Right lobe of liver (tissue), 6 donors: ENCODE results near the gene LRP10. TPM values are rescaled to one million over a fixed set of nuclear protein-coding genes. Genes with fewer than 3 reads are reported as not detected.

Source experiments
- ATAC-seq, 4 donors: fragments of 200-7000 bp; cut with Tn5 transposase; one replicate each; pipeline ENCODE4 v1.9.1; 2020; ENCODE audit warnings: mild to moderate bottlenecking in 4 of 4, moderate library complexity in 4 of 4
- DNase-seq, 3 donors: peaks; one replicate each; pipeline ENCODE4 v3.0.0-alpha.2; 2020
- H3K27ac ChIP-seq, 3 donors: fragments of 200-600 bp; one replicate each; pipeline ENCODE4 v1.8.0; 2022
- H3K27me3 ChIP-seq, 2 donors: fragments of 200-600 bp; one replicate each; pipeline ENCODE4 v1.8.0; 2022
- H3K36me3 ChIP-seq, 4 donors: fragments of 200-600 bp; sonication (generic) in 1 of 4; one replicate each; pipeline versions ENCODE4 v1.5.1 to v1.8.0; 2017 to 2022; ENCODE audit warnings: control low read depth in 1 of 4
- H3K4me1 ChIP-seq, 4 donors: fragments of 200-600 bp; sonication (generic) in 1 of 4; one replicate each; pipeline versions ENCODE4 v1.5.1 to v1.8.0; 2017 to 2022; ENCODE audit warnings: control low read depth in 1 of 4
- H3K4me3 ChIP-seq, 3 donors: fragments of 200-600 bp; one replicate each; pipeline ENCODE4 v1.8.0; 2022
- H3K9me3 ChIP-seq, 4 donors: fragments of 200-600 bp; sonication (generic) in 1 of 4; one replicate each; pipeline versions ENCODE4 v1.5.1 to v1.8.0; 2017 to 2022; ENCODE audit warnings: control low read depth in 1 of 4
- CTCF ChIP-seq, 4 donors: fragments of 200-600 bp in 3 of 4; fragments of 450-650 bp in 1 of 4; IDR thresholded peaks; one replicate each; pipeline versions ENCODE4 v1.5.1 to v1.8.0; 2016 to 2022; ENCODE audit warnings: antibody characterized with exemption in 4 of 4, mild to moderate bottlenecking in 2 of 4
- POLR2A ChIP-seq: fragments of 450-650 bp; IDR thresholded peaks from one replicate; pipeline ENCODE4 v1.6.1; 2017; ENCODE audit warnings: antibody characterized with exemption, mild to moderate bottlenecking
- WGBS: methylation state at CpG from one replicate; pipeline ENCODE4 v1.1.6; 2018; ENCODE audit warnings: low coverage, low lambda C conversion rate; ENCODE audit not compliant: insufficient coverage; ENCODE audit errors: missing lambda C conversion rate; 5-methylcytosine and 5-hydroxymethylcytosine counted together
- intact Hi-C, 2 donors: fragments of 100-400 bp; cut with DNase I; formaldehyde crosslinking; loops; one replicate each; pipeline versions ENCODE4 v1.11.2 to v1.14.1; 2022
- total RNA-seq, 6 experiments: library from RNA; depleted of rRNA in 2 of 6; stranded (reverse); fragments of >200 nt in 2 of 6; fragmentation: NEBNext Ultra II Directional in 3 of 6; extraction: Animal tissue kit (Norgen Biotek cat#: 25700) in 3 of 6; gene quantifications; one replicate each; pipeline versions ENCODE4 v1.1.0 to v1.2.4, GENCODE V29; 2016 to 2023
- donor health status: DM: no; HTN: yes; CAD: no.
- donor health status: DM: no; HTN: no; CAD: no.
- donor health status: DM: no; HTN: no; CAD: no.
- donor health status: DM: no; HTN: yes; CAD: no.
- donor health status: DM: no; HTN: yes; CAD: no.

LRP10 gene
- total RNA-seq, 6 experiments from 2014 or later, result 31.0 to 54.5 (median 44.6) TPM

- H3K4me1 ChIP-seq, result peaks cover 0 to 6% (median 2%) of the 10 kb centered on the region in 4 donors
- TF ChIP-seq POLR2A (no peak), CTCF (IDR thresholded peaks at IDR 0.05) (no peak)
- WGBS, result 84% methylated on average over 3 of the region's 3 CpGs
- intact Hi-C loops, result no loop called here
- no peak overlapping the region for H3K4me3 ChIP-seq
- H3K27ac ChIP-seq, result no peak overlapping the region
- ATAC-seq, result no peak
- no peaks in the 10 kb centered on the region for H3K9me3 ChIP-seq
- peaks cover 0 to 18% (median 1%) of the 10 kb centered on the region in 4 donors for H3K36me3 ChIP-seq
- no peaks in the 10 kb centered on the region for H3K27me3 ChIP-seq
- DNase-seq, result no peak
These were observed 36.0 kb upstream of the LRP10 start for GRCh38 chr14:22835505-22835904.

- DNase-seq (peak in 2 of 3 donors; percentile 61 to 65), ATAC-seq (peak; percentile 70 to 83 (median 82))
- peaks cover 0 to 3% (median 0%) of the 10 kb centered on the region in 4 donors for H3K4me1 ChIP-seq
- WGBS, result 6% methylated on average over 21 of the region's 46 CpGs
- peak within 1 kb of the TSS; percentile 73 to 90 (median 84) for H3K27ac ChIP-seq
- no peaks in the 10 kb centered on the region for H3K9me3 ChIP-seq
- no peaks in the 10 kb centered on the region for H3K27me3 ChIP-seq
- H3K36me3 ChIP-seq, result peaks cover 0 to 15% (median 1%) of the 10 kb centered on the region in 4 donors
- H3K4me3 ChIP-seq, result peak within 1 kb of the TSS; percentile 66 to 82 (median 70)
- intact Hi-C loops, result no loop called here
- TF ChIP-seq POLR2A (peak; percentile 25), CTCF (IDR thresholded peaks at IDR 0.05) (peak in 2 of 4 donors; percentile 9 to 19)
These were observed 35.0 kb upstream of the LRP10 start, which contains the start of gene MMP14 for GRCh38 chr14:22836301-22837113. TSS of gene MMP14 (plus strand) at chr14:22836585. CDS start at chr14:22836818, 233 bp downstream.

- peak overlapping the region; percentile 73 to 90 (median 84) for H3K27ac ChIP-seq
- peak; percentile 58 to 65 (median 61) for DNase-seq
- H3K27me3 ChIP-seq, result no peaks in the 10 kb centered on the region
- no peak for TF ChIP-seq CTCF (IDR thresholded peaks at IDR 0.05)
- peak; percentile 8 for TF ChIP-seq POLR2A
- H3K9me3 ChIP-seq, result no peaks in the 10 kb centered on the region
- H3K4me3 ChIP-seq, result peak overlapping the region; percentile 66 to 82 (median 70)
- WGBS, result 1% methylated on average over 31 of the region's 57 CpGs
- intact Hi-C loops, result no loop called here
- peaks cover 0 to 3% (median 0%) of the 10 kb centered on the region in 4 donors for H3K4me1 ChIP-seq
- peak; percentile 68 to 82 (median 76) for ATAC-seq
- peaks cover 0 to 14% (median 1%) of the 10 kb centered on the region in 4 donors for H3K36me3 ChIP-seq
These were observed 34.3 kb upstream of the LRP10 start for GRCh38 chr14:22837114-22837749.

- no peaks in the 10 kb centered on the region for H3K9me3 ChIP-seq
- no peak for TF ChIP-seq POLR2A
- no peak for TF ChIP-seq CTCF (IDR thresholded peaks at IDR 0.05)
- peaks cover 0 to 14% (median 2%) of the 10 kb centered on the region in 4 donors for H3K36me3 ChIP-seq
- peak overlapping the region; percentile 66 to 82 (median 70) for H3K4me3 ChIP-seq
- ATAC-seq (peak in 1 of 4 donors; percentile 5), DNase-seq (peak in 1 of 3 donors; percentile 52)
- intact Hi-C loops, result no loop called here
- WGBS, result 52% methylated on average over 10 of the region's 25 CpGs
- H3K4me1 ChIP-seq, result peaks cover 0 to 3% (median 0%) of the 10 kb centered on the region in 4 donors
- peak overlapping the region; percentile 73 to 90 (median 84) for H3K27ac ChIP-seq
- no peaks in the 10 kb centered on the region for H3K27me3 ChIP-seq
These were observed 33.6 kb upstream of the LRP10 start for GRCh38 chr14:22837750-22838538.
